Adrenal gland (tissue), 12 donors: Measurements from ENCODE around the gene TJP2. TPM values are rescaled to one million over a fixed set of nuclear protein-coding genes. Genes with fewer than 3 reads are reported as not detected.

Experiments
- DNase-seq, 7 donors: peaks; one replicate each; pipeline ENCODE4 v3.0.0-alpha.2; 2019 to 2020
- H3K27ac ChIP-seq, 5 donors: fragments of 200-600 bp; sonication (generic) in 4 of 5; 1 replicate in 3 of 5; 2 replicates in 2 of 5; pipeline versions ENCODE4 v1.5.1 to v1.8.0; 2016 to 2020; ENCODE audit warnings: mild to moderate bottlenecking in 1 of 5
- H3K27me3 ChIP-seq: fragments of 200-600 bp; 2 replicates; pipeline ENCODE4 v1.8.0; 2021
- H3K36me3 ChIP-seq, 2 donors: fragments of 200-600 bp; replicated peaks in 1 of 2; 1 replicate in 1 of 2; 2 replicates in 1 of 2; pipeline versions ENCODE4 v1.5.1 to v1.8.0; 2018 to 2022
- H3K4me1 ChIP-seq, 2 donors: fragments of 200-600 bp; replicated peaks in 1 of 2; 1 replicate in 1 of 2; 2 replicates in 1 of 2; pipeline versions ENCODE4 v1.5.1 to v1.8.0; 2018 to 2021
- H3K4me3 ChIP-seq, 4 donors: fragments of 200-600 bp; sonication (generic) in 3 of 4; one replicate each; pipeline ENCODE4 v1.5.1; 2016 to 2018
- H3K9me3 ChIP-seq, 3 donors: fragments of 200-600 bp; sonication (generic) in 1 of 3; replicated peaks in 1 of 3; 1 replicate in 2 of 3; 2 replicates in 1 of 3; pipeline versions ENCODE4 v1.5.1 to v1.8.0; 2016 to 2021
- POLR2A ChIP-seq, 2 donors: fragments of 450-650 bp; IDR thresholded peaks; one replicate each; pipeline ENCODE4 v1.6.1; 2017; ENCODE audit warnings: antibody characterized with exemption in 2 of 2, mild to moderate bottlenecking in 2 of 2, moderate library complexity in 1 of 2
- WGBS, 4 donors: extraction: QIAGEN DNeasy Blood & Tissue Kit in 2 of 4; methylation state at CpG; one replicate each; pipeline versions ENCODE4 v1.1.5 to v1.1.7; 2013 to 2017; 5-methylcytosine and 5-hydroxymethylcytosine counted together
- intact Hi-C, 2 donors: fragments of 100-400 bp; cut with DNase I; formaldehyde crosslinking; loops; one replicate each; pipeline versions ENCODE4 v1.14.1 to v1.15.0; 2022 to 2023
- polyA plus RNA-seq, 3 donors: library from polyadenylated mRNA; stranded (reverse); fragments of 200-250 nt in 2 of 3; fragments of 350-450 nt in 1 of 3; fragmentation: Illumina TruSeq in 1 of 3; extraction: RNeasy Lipid Tissue Mini Kit (QIAGEN cat#74804) in 1 of 3; gene quantifications; one replicate each; pipeline ENCODE4 v1.2.3, GENCODE V29; 2013 to 2014
- total RNA-seq, 9 donors: library from RNA; depleted of rRNA in 4 of 9; stranded (reverse); fragments of >200 nt in 4 of 9; fragments of 120-200 nt in 1 of 9; fragmentation: NEBNext Ultra II Directional in 1 of 9; extraction: Animal tissue kit (Norgen Biotek cat#: 25700) in 1 of 9; gene quantifications; one replicate each; pipeline versions ENCODE4 v1.1.0 to v1.2.4, GENCODE V29; 2013 to 2023
- TF ChIP-seq, protein P1 (sequence below), 6 experiments: fragments of 450-650 bp in 4 of 6; fragments of 200-600 bp in 2 of 6; sonication (generic) in 1 of 6; IDR thresholded peaks; 1 replicate in 5 of 6; 2 replicates in 1 of 6; pipeline versions ENCODE4 v1.5.1 to v1.8.0; 2016 to 2021; ENCODE audit warnings: antibody characterized with exemption in 6 of 6, mild to moderate bottlenecking in 2 of 6, moderate library complexity in 1 of 6
- donor health status: healthy with polysubstance abuse.
- donor health status: Bipolar disorder and iron deficiency.
- donor health status: DM: yes; HTN: yes; CAD: no.
- donor health status: DM: no; HTN: no; CAD: no.
- donor health status: DM: no; HTN: no; CAD: no.
- donor health status: DM: yes; HTN: yes; CAD: no.

TJP2 gene
- total and polyA plus RNA-seq, 12 donors, result 14.5 to 108 (median 30.2) TPM

DNA sequence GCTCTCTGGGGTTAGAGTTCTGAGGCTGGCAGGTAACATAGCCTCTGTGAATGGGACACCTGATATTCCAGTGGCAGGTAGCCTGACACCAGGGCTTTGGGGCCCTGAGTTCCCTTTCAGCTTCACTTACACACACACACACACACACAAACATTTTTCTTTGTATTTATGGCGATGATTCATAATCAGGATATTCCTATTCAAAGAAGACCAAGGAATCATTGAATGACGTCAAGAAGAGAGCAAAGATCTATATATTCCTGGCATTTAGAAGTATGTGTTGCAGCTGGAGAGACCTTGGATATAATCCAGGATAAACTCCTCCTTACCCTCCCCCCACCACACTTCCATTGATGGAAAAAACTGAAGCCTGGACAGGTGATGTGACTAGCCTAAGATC is 143.0 kb downstream of the TJP2 start:
- Histone ChIP-seq H3K4me3 (no peak overlapping the region), H3K9me3 (no peaks in the 10 kb centered on the region), H3K4me1 (no peaks in the 10 kb centered on the region), H3K27ac (no peak overlapping the region), H3K36me3 (no peaks in the 10 kb centered on the region), H3K27me3 (no peaks in the 10 kb centered on the region)
- TF ChIP-seq, protein P1, sequence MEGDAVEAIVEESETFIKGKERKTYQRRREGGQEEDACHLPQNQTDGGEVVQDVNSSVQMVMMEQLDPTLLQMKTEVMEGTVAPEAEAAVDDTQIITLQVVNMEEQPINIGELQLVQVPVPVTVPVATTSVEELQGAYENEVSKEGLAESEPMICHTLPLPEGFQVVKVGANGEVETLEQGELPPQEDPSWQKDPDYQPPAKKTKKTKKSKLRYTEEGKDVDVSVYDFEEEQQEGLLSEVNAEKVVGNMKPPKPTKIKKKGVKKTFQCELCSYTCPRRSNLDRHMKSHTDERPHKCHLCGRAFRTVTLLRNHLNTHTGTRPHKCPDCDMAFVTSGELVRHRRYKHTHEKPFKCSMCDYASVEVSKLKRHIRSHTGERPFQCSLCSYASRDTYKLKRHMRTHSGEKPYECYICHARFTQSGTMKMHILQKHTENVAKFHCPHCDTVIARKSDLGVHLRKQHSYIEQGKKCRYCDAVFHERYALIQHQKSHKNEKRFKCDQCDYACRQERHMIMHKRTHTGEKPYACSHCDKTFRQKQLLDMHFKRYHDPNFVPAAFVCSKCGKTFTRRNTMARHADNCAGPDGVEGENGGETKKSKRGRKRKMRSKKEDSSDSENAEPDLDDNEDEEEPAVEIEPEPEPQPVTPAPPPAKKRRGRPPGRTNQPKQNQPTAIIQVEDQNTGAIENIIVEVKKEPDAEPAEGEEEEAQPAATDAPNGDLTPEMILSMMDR (IDR thresholded peaks at IDR 0.05), result no peak
- no peak for TF ChIP-seq POLR2A (IDR thresholded peaks at IDR 0.05)
- WGBS, 4 donors, result 57 to 67% (median 60%) methylated on average over 2 of the region's 2 CpGs
- no peak for DNase-seq
- intact Hi-C loops, result no loop called here

- no peak for TF ChIP-seq POLR2A (IDR thresholded peaks at IDR 0.05)
- TF ChIP-seq, protein P1 (IDR thresholded peaks at IDR 0.05), result no peak
- no peak for DNase-seq
- intact Hi-C loops, result no loop called here
These were observed 143.8 kb downstream of the TJP2 start for GRCh38 chr9:69317894-69318293.

DNA sequence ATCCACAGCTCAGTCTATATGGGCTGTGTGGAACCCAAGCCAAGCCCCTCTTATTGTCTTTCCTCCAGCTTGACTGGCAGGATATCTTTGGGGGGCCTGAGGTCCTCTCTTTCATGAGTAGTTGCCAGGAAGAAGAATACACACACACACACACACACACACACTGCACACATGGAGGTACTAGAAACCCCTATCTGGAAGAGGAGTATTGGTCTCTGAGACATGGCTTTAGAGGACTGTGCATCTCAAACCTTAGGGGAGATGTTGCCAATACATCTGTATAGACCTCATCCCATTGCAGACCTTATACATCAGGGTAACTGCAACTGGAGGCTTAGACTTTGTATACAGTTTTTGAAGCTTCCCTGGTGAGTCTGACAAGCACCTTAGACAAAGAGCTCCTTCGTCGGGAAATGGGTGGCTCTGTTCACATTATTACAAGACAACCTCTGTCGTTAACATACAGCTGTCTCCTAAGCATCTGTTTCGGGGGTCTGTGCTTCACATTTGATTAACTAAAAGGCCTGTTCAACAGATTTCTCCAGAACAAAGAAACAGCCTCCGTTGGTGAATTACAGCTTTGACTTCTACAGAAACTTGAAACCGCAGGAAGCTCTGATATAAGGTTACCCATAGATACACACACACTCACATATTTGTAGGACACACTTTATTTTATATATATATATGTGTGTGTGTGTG is 145.4 kb downstream of the TJP2 start:
- WGBS, 4 donors, result 81 to 86% (median 83%) methylated on average over 6 of the region's 6 CpGs
- no peaks in the 10 kb centered on the region for H3K36me3 ChIP-seq
- intact Hi-C loops, result no loop called here

More at GRCh38 chr9:69317894-69318293, 143.8 kb downstream of the TJP2 start:
- H3K27me3 ChIP-seq, result no peaks in the 10 kb centered on the region
- H3K9me3 ChIP-seq, result no peaks in the 10 kb centered on the region
- no peak overlapping the region for H3K4me3 ChIP-seq
- H3K4me1 ChIP-seq, result no peaks in the 10 kb centered on the region
- H3K27ac ChIP-seq, result no peak overlapping the region
- H3K36me3 ChIP-seq, result no peaks in the 10 kb centered on the region

GRCh38 chr9:69322256-69322655 is 148.2 kb downstream of the TJP2 start:
- 48 to 63% (median 61%) methylated on average over 1 of the region's 1 CpG for WGBS, 4 donors
- no peak for DNase-seq
- Histone ChIP-seq H3K36me3 (no peaks in the 10 kb centered on the region), H3K9me3 (no peaks in the 10 kb centered on the region), H3K4me3 (no peak overlapping the region), H3K4me1 (peaks cover 0 to 8% of the 10 kb centered on the region in 2 donors), H3K27ac (no peak overlapping the region), H3K27me3 (peaks cover 4% of the 10 kb centered on the region)
- no peak for TF ChIP-seq POLR2A (IDR thresholded peaks at IDR 0.05)
- TF ChIP-seq, protein P1 (IDR thresholded peaks at IDR 0.05), result no peak
- intact Hi-C loops, result no loop called here

More for the DNA sequence above, 145.4 kb downstream of the TJP2 start:
- Histone ChIP-seq H3K27me3 (no peaks in the 10 kb centered on the region), H3K4me1 (peaks cover 0 to 4% of the 10 kb centered on the region in 2 donors), H3K27ac (no peak overlapping the region), H3K4me3 (no peak overlapping the region), H3K9me3 (no peaks in the 10 kb centered on the region)
- TF ChIP-seq POLR2A (IDR thresholded peaks at IDR 0.05), result no peak
- TF ChIP-seq, protein P1 (IDR thresholded peaks at IDR 0.05), result no peak
- DNase-seq, result no peak
